Ureter (tissue), 1 donor: Measurements from ENCODE around the gene FAM24A. TPM values are rescaled to one million over a fixed set of nuclear protein-coding genes. Genes with fewer than 3 reads are reported as not detected.
"Not testable (repeated sequence)": the region's sequence is repeated elsewhere in the genome, so short reads cannot be mapped to it uniquely, and the experiment has no call there.

Experiments used
- DNase-seq: peaks from one replicate; pipeline ENCODE4 v3.0.0-alpha.2; 2020; ENCODE audit warnings: low spot score
- total RNA-seq: library from RNA; stranded (reverse); gene quantifications from one replicate; pipeline ENCODE4 v1.2.4, GENCODE V29; 2023
- donor health status: DM: yes; HTN: yes; CAD: no.

FAM24A gene, protein sequence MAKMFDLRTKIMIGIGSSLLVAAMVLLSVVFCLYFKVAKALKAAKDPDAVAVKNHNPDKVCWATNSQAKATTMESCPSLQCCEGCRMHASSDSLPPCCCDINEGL
- total RNA-seq: not detected

GRCh38 chr10:122910310-122910709, at the start of gene FAM24A:
Gene FAM24A, plus strand, starts transcription at chr10:122910610. Its CDS starts 1,025 bp downstream, at chr10:122911635.
- DNase-seq: no peak

- no peak for DNase-seq
Observed at GRCh38 chr10:122861711-122862161, 48.7 kb upstream of the FAM24A start.

DNA sequence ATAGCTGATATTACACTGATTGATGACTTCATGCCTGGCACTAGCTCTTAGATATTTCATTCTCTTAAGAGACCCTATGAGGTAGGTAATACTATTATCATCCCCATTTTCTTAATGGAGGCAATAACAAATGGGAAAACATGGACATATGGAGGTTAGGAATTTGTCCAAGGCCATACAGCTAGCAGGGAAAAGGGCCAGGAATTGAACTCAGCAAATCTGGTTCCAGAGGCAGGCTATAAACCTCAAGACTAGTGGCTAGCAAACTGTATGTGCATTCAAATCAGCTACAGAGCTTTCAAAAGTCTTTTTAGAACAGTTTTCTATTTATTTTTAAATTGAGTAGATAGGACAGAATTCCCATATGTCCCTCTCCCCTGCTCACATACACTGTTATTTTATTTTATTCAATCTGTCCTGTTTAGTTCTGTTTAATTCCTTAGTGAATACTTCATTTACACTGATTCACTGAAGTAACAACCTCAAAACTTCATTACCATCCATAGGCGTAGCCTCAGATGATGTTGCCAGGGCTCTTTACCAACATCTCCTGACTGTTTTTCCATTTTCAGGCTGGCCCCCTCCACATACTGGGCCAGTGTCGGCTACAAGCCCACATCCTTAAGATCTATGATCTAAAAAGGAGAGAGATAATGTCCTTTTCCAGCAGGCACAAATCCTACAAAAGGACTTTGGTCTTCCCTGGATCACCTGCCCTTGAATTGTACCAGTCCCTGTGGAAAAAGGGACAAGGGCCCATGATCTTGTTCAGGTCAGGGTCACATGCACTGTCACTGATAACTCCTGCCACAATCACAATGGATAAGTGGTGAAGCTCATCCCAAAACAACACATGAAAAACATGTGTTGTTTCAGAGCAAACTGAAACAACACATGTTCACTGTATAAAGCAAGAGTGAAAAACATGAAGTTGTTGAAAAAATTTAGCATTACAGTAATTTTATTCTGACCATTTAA, 46.9 kb upstream of the FAM24A start:
- DNase-seq: no peak

DNA sequence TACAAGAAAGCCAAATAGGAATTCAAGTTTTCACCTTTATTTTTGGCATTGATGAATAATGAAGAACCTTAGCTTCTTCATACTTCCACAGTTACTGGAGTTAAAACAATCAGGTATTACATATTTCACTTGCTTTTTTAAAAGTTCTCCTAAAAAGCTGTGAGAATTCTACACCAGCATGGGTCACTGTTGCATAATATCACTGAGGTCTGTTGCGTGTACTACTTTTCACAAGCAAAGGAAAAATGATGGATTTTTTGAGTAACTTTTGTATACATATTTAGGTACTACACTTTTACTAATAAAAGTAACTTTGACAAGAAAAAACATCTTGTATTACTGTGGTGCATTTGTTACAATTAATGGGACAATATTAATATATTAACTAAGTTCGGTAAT, 46.2 kb upstream of the FAM24A start:
- DNase-seq: no peak

DNA sequence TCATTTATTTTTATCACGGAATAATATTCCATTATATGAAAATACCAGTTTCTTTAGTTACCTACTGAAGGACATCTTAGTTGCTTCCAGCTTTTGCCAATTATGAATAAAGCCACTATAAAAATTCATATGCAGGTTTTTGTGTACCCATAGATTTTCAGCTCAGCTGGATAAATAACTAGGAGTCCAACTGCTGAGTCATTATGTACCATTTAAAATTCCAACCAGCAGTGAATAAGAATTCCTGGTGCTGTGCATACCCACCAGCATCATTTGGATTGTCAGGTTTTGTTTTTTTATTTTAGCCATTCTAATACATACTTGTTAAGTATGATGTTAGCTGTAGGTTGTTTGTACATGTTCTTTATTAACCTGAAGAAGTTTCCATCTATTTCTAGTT, 45.5 kb upstream of the FAM24A start:
- no peak for DNase-seq

DNA sequence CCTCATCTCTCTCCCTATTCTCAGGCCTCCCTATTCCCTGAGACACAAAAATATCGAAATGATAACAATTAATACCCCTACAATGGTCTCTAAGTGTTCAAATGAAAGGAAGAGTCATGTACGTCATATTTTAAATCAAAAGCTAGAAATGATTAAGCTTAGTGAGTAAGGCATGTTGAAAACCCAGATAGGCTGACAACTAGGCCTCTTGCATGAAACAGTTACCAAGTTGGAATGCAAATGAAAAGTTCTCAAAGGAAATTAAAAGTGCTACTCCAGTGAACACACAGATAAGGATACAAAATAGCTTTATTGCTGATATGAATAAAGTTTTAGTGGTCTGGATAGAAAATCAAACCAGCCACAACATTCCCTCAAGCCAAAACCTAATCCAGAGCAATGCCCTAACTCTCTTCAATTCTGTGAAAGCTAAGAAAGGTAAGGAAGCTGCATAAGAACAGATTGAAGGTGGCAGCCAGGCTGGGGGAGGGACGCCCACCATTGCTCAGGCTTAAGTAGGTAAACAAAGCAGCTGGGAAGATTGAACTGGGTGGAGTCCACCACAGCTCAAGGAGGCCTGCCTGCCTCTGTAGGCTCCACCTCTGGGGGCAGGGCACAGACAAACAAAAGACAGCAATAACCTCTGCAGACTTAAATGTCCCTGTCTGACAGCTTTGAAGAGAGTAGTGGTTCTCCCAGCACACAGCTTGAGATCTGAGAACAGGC, 43.5 kb upstream of the FAM24A start:
- not testable (repeated sequence) for DNase-seq

- not testable (repeated sequence) for DNase-seq
Observed at GRCh38 chr10:122868768-122869167, 41.6 kb upstream of the FAM24A start.

DNA sequence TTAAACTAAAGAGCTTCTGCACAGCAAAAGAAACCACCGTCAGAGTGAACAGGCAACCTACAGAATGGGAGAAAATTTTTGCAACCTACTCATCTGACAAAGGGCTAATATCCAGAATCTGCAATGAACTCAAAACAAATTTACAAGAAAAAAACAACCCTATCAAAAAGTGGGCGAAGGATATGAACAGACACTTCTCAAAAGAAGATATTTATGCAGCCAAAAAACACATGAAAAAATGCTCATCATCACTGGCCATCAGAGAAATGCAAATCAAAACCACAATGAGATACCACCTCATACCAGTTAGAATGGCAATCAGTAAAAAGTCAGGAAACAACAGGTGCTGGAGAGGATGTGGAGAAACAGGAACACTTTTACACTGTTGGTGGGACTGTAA, 38.5 kb upstream of the FAM24A start:
- DNase-seq: not testable (repeated sequence)

DNA sequence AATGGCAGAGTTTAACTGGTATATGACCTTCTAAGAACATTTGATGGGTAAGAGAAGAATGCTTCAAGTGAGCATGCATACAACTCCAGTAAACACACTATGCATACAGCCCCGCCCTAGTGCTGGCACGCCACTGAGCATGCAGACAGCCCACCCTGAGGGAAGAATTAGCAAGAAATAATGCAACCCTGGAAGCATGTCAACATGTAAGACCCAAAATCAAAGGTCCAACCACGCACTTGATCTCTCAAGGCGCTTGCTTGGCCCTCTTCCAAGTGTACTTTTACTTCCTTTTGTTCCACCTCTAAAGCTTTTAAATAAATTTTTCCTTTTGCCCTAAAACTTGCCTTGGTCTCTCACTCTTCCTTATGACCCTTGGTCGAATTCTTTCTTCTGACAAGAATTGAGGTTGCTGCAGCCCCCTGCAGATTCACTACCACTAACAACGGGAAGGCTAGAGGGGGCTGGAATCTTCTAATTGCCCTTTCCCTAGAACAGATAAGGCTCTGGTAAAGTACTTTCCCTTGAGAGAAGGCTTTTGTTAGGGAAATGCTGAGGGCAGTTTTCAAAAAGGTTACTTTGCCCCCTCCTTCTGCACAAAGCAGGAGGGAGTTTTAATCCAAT, 34.5 kb upstream of the FAM24A start:
- DNase-seq: no peak

- no peak for DNase-seq
Observed at GRCh38 chr10:122876467-122876855, 33.9 kb upstream of the FAM24A start.

- DNase-seq: no peak
Observed at GRCh38 chr10:122877264-122877663, 33.1 kb upstream of the FAM24A start.

DNA sequence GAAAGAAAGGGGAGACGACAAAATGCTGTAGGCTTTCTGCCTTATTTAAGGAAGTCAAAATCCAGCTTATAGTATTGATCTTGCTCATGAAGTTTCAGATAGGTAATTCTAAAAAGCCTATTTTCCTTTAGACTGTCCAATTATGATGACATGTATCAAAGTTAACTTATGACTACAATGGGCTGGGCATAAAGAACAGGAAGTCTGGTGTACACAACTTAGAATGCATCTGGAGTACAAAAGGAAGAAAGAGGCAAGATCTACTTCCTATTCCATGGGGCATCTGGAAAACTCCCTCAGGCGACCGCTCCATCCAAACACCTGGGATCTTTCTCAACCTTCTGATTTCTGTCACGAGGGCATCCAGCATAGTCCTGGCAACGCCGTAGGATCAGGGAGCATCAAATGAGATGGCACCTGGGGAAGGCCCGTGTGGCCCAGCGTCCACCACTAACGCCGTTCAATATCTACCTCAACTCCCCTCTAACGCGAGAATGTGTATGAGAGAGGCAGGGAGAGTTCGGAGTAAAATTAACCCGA, 31.5 kb upstream of the FAM24A start:
- no peak for DNase-seq

DNA sequence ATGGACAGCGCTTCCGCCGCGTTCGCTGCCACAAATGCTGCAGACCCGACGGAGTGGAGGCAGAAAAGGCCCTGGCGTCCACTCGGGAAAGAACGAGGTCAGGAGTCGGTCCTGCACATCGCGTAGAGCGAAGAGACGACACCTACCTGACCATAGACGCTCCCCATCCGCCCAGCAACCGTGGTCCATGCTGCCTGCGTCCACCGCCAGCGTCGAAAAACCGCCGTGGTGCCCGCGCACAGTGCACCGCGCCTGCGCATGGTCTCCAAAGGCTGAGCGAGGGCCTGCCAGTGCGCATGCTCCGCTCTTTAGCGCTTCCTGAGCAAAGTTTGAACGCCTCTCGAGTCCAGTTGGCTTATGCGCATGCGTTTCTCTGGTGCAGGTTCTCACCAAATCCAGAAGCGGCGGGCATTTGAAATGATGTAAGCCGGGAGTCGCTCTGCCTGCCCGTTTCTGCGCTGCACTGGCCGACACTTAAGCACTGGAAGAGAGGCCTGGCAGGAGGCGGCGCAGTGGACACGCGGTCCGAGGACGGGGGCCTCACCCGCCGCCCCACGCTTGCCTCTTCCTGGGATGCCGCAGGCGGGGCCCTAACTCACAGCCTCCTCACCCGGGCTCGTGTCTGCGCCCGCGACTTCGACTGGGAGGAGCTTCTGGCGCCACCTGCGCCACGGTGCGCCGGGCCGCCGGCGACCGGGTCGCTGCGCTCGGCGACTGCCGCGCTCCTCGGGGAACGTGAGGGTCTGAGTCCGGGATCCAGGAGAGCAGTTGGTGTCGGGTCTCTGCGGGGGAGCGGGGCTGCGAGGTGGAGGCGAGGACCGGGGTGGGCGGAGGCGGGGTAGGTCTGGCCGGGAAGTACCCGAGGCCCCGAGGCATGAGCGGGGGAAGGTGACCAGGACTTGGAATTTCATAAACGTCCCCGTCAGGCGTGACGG, 30.8 kb upstream of the FAM24A start, which contains the start of gene FAM24B:
TSS of gene FAM24B (minus strand) at position 243 of the 935 bp plus-strand sequence. CDS start 29,066 bp downstream, outside the sequence.
- DNase-seq: peak; percentile 93

DNA sequence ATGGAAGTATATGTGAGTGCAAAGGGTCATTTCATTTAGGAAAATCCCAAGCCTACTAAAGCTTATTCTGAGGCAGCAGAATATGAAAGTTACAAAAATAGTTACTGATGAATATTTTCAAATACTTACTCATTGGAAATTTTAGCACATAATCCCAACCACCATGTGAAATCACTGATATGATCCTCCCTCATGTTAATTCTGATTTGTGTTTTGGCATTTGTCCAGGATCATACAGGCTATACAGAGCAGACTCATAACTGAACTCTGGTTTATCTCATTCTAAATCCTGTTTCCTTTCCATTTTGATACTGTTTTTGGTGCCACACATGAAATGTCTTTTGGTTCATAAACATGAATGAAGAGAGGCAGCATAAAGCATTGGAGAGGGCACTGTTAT, 27.6 kb upstream of the FAM24A start:
- no peak for DNase-seq

DNA sequence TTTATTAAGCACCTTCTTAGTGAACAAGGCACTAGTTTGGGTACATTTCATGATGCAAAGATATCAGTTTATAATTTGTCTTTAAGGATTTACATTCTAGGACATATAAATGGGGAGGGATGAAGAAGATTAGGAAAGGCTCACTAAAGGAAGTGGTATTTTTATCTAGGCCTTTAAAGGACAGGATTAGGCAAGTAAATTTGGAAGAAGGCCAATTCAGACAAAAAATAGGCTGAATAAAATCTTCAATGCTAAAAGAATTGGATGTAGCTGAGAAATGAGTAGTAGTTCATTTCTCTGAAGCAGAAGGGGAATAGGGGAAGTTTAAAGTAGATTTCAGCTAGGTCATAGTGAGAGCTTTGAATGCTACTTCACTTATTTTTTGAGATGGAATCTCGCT, 26.2 kb upstream of the FAM24A start:
- DNase-seq: no peak

DNA sequence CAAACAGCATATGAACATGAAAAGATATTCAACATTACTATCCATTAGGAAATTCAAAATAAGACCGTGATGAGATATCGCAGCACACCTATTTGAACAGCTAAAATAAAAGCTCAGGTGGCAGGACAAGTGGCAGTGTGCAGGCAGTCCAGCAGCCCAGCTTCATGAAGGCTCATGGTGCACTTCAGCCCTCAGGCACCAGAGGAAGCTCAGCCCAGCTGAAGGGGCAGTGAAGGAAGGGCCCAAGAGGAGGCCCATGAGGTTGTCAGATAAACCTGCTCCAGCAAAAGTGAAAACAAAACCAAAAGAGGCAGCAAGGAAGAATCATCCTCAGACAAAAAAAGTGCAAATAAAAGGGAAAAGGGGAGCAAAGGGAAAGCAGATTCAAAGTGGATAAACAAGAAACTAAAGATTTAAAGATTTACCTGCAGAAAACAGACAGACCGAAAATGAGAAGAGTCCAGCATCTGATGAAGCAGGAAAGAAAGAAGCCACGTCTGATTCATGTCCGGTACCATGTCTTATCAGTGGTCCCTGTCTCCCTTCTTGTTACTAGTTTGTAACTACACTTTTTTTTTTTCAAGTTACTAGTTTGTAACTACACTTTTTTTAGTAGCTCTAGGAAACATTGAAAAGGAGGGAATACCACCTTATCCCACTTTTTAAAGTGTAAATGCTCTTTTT, 16.0 kb upstream of the FAM24A start:
- DNase-seq: no peak

DNA sequence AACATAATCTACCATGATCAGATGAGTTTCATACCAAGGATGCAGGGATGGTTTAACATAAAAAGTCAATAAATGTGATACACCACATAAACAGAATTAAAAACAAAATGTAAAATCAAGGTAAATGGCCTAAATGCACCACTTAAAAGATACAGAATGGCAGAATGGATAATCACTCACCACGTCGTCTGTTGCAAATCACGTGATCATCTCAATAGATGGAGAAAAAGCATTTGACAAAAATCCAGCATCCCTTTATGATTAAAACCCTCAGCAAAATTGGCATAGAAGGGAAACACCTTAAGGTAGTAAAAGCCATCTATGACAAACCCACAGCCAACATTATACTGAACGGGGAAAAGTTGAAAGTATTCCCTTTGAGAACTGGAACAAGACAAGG, 6.5 kb upstream of the FAM24A start:
- not testable (repeated sequence) for DNase-seq

GRCh38 chr10:122911889-122912484, 1.6 kb downstream of the FAM24A start:
- DNase-seq: no peak

DNA sequence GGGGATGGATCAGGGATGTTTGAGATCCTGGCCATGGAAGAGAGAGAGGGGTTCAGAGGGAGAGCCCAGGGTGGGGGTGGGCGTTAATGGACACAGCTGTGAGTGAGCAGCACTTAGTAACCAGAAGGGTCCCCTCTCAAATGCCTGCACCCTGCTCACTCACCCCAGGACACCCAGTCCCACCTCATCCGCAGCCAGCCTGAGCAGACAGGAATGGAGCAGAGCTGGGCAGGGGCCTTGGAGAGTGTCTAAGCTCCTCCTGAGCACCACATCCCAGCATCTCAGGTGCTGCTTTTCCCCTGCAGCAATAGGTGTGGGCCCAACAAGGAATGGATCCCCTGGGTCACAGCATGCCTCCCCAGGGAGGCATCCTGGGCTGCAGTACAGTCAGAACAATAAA, 5.3 kb downstream of the FAM24A start:
- no peak for DNase-seq
